Esophagus muscularis mucosa (tissue), 4 donors: ENCODE measurements around the gene PLPP1. TPM values are rescaled to one million over a fixed set of nuclear protein-coding genes. Genes with fewer than 3 reads are reported as not detected.

Experiments
- DNase-seq: peaks from one replicate; pipeline ENCODE4 v3.0.0-alpha.2; 2017; ENCODE audit errors: extremely low spot score
- H3K27ac ChIP-seq, 4 donors: fragments of 200-600 bp; sonication (generic); replicated peaks in 1 of 4; 1 replicate in 3 of 4; 2 replicates in 1 of 4; pipeline ENCODE4 v1.5.1; 2016 to 2019; ENCODE audit warnings: mild to moderate bottlenecking in 1 of 4
- H3K27me3 ChIP-seq, 4 donors: fragments of 200-600 bp; sonication (generic); one replicate each; pipeline versions ENCODE4 v1.5.1 to v1.6.0; 2016 to 2019
- H3K36me3 ChIP-seq, 4 donors: fragments of 200-600 bp; sonication (generic); one replicate each; pipeline ENCODE4 v1.5.1; 2016 to 2019
- H3K4me1 ChIP-seq, 4 donors: fragments of 200-600 bp; sonication (generic); one replicate each; pipeline ENCODE4 v1.5.1; 2016 to 2019
- H3K4me3 ChIP-seq, 4 donors: fragments of 200-600 bp; sonication (generic); 1 replicate in 2 of 4; 2 replicates in 2 of 4; pipeline ENCODE4 v1.5.1; 2016 to 2019; ENCODE audit warnings: mild to moderate bottlenecking in 4 of 4, moderate library complexity in 1 of 4
- H3K9me3 ChIP-seq, 4 donors: fragments of 200-600 bp; sonication (generic); 1 replicate in 3 of 4; 2 replicates in 1 of 4; pipeline ENCODE4 v1.5.1; 2016 to 2019
- EP300 ChIP-seq: sonication (generic); formaldehyde crosslinking; IDR thresholded peaks from one replicate; pipeline ENCODE4 v1.6.1; 2017; ENCODE audit warnings: antibody characterized with exemption
- POLR2A ChIP-seq: fragments of 450-650 bp; IDR thresholded peaks from one replicate; pipeline ENCODE4 v1.6.1; 2017; ENCODE audit warnings: antibody characterized with exemption, moderate library complexity, mild to moderate bottlenecking, low read depth
- POLR2AphosphoS5 ChIP-seq, 2 donors: sonication (generic); formaldehyde crosslinking; IDR thresholded peaks; one replicate each; pipeline ENCODE4 v1.6.1; 2017; ENCODE audit warnings: antibody characterized with exemption in 2 of 2
- WGBS: methylation state at CpG from one replicate; pipeline ENCODE4 v1.1.5; 2018; 5-methylcytosine and 5-hydroxymethylcytosine counted together
- intact Hi-C: fragments of 100-400 bp; cut with DNase I; formaldehyde crosslinking; loops from one replicate; pipeline ENCODE4 v1.15.1; 2023
- total RNA-seq, 4 donors: library from RNA; depleted of rRNA; stranded (reverse); fragments of >200 nt; gene quantifications; one replicate each; pipeline versions ENCODE4 v1.1.0 to v1.2.1, GENCODE V29; 2016
- TF ChIP-seq, protein P1 (sequence below), 3 experiments: fragments of 200-600 bp in 2 of 3; fragments of 450-650 bp in 1 of 3; sonication (generic) in 2 of 3; IDR thresholded peaks; one replicate each; pipeline ENCODE4 v1.5.1; 2017 to 2019; ENCODE audit warnings: antibody characterized with exemption in 3 of 3, mild to moderate bottlenecking in 2 of 3, moderate library complexity in 1 of 3

The PLPP1 gene
- total RNA-seq, 4 donors from 2014 or later, result 186 to 306 (median 241) TPM

DNA sequence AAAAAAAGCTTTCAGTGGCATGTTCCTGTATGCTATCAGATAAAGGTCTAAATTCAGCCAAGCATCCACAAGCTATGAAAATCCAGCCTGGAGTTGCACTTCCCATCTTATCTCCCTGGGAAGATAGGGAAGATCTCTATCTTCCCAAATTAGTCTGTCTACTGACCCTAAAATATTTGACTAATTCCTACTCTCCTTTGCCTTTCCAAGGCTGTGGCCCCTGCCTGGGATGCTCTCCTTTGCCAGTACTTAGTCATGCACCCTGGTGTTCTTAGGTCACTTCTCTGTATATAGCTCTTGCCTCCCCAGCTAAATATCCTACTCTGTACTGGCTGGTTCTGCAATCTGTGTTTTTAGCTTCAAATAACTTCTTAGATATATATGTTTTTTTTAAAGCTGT lies 44.0 kb upstream of the PLPP1 start:
- intact Hi-C loops, result no loop called here
- TF ChIP-seq, protein P1, sequence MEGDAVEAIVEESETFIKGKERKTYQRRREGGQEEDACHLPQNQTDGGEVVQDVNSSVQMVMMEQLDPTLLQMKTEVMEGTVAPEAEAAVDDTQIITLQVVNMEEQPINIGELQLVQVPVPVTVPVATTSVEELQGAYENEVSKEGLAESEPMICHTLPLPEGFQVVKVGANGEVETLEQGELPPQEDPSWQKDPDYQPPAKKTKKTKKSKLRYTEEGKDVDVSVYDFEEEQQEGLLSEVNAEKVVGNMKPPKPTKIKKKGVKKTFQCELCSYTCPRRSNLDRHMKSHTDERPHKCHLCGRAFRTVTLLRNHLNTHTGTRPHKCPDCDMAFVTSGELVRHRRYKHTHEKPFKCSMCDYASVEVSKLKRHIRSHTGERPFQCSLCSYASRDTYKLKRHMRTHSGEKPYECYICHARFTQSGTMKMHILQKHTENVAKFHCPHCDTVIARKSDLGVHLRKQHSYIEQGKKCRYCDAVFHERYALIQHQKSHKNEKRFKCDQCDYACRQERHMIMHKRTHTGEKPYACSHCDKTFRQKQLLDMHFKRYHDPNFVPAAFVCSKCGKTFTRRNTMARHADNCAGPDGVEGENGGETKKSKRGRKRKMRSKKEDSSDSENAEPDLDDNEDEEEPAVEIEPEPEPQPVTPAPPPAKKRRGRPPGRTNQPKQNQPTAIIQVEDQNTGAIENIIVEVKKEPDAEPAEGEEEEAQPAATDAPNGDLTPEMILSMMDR (IDR thresholded peaks at IDR 0.05), result no peak
- no peak for TF ChIP-seq EP300
- no peak for TF ChIP-seq POLR2AphosphoS5 (IDR thresholded peaks at IDR 0.05)
- no peak for TF ChIP-seq POLR2A
- no peak overlapping the region for H3K4me3 ChIP-seq
- no peaks in the 10 kb centered on the region for H3K9me3 ChIP-seq
- peak overlapping the region in 2 of 4 donors; percentile 66 to 71 for H3K27ac ChIP-seq
- H3K36me3 ChIP-seq, result no peaks in the 10 kb centered on the region
- no peak for DNase-seq
- H3K4me1 ChIP-seq, result peaks cover 33 to 41% (median 36%) of the 10 kb centered on the region in 4 donors
- H3K27me3 ChIP-seq, result no peaks in the 10 kb centered on the region

DNA sequence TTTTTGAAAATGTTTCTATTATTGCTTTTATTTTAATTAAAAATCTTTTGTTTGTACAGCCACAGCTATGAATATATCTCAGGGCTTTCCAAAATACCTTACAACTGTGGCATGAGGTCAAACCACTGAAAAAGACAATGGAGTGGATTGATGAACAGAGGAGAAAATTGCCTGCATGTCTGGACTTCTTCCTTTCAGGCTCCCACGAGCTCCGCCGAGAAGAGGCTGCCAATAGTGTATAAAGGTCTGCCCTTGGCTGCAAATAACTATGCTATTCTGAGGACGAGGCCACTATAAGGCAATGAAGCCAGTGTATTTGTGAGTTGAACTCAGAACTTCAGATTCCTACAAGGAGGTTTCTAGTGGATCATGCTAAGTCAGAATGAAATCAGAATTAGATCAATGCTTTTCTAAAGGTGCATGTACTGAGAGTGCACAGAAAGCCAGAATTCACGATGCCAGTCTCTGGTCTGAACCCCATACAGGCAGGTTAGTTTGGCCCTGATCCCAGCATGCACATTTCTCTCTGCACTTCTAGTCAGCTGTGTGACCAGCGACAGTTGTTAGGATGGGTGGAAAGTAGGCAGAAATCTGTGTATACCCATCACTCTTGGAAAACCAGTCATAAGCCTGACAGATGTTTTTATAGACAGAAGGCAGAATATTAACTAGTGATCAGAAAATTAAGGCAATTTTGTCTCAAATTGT lies 42.7 kb upstream of the PLPP1 start:
- Histone ChIP-seq H3K27ac (peak overlapping the region; percentile 40 to 71 (median 56)), H3K4me3 (no peak overlapping the region), H3K27me3 (no peaks in the 10 kb centered on the region), H3K9me3 (no peaks in the 10 kb centered on the region), H3K4me1 (peaks cover 33 to 41% (median 36%) of the 10 kb centered on the region in 4 donors), H3K36me3 (no peaks in the 10 kb centered on the region)
- TF ChIP-seq POLR2AphosphoS5 (IDR thresholded peaks at IDR 0.05) (peak; percentile 50), EP300 (no peak)
- DNase-seq, result no peak
- 23% methylated on average over 6 of the region's 6 CpGs for WGBS
- intact Hi-C loops, result no loop called here

DNA sequence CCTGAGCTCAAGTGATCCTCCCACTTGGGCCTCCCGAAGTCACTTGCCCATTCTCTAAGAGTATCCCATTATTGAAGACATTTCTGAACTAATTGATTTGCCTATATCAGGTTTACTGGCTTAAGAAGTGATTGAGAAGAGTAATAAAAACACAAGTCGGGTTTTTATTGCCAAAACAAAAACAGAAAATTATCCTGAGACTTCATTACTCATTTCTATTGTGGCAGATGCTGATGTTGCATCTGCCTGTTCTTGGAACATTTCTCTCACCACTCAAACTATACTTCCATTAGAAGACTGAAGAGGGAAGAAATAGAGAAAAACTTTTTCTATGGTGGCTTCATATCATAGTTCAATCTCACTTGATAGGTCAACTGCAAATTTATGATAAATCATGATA lies 41.9 kb upstream of the PLPP1 start:
- 60% methylated on average over 2 of the region's 2 CpGs for WGBS
- Histone ChIP-seq H3K36me3 (no peaks in the 10 kb centered on the region), H3K27ac (peak overlapping the region; percentile 40 to 71 (median 56)), H3K4me1 (peaks cover 33 to 37% (median 34%) of the 10 kb centered on the region in 4 donors), H3K27me3 (no peaks in the 10 kb centered on the region), H3K9me3 (no peaks in the 10 kb centered on the region), H3K4me3 (no peak overlapping the region)
- DNase-seq, result no peak
- TF ChIP-seq, protein P1 (IDR thresholded peaks at IDR 0.05), result no peak
- no peak for TF ChIP-seq POLR2A
- intact Hi-C loops, result no loop called here

DNA sequence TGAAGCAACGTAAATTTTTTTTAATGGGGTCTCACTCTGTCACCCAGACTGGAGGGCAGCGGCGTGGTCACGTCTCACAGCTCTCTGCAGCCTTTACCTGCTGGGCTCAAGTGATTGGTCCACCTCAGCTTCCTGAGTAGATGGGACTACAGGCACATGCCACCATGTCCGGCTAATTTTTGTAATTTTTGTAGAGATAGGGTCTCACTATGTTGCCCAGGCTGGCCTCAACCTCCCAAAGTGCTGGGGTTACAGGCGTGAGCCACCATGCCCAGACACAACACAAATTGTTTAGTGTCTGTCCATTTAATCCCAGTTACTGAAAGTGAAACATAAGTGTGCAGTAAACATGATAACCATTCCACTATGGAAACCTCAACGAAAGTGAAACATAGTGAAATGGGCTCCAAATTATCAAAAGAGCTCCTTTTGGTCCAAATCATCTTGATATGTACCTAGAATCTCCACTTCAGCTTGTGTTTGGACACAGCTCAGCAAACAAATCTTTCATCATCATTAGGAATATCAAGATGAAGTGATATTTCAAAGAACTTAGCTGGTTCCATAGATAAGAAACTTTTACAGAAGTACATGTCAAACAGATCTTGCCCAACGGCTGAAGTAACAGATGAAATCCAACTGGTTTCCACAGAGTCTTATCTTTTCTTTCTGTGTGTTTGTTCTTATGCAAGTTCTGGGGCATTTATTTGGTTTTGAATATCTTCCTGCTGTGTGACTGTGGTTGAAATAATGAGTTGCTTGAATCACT lies 41.2 kb upstream of the PLPP1 start:
- H3K36me3 ChIP-seq, result no peaks in the 10 kb centered on the region
- intact Hi-C loops, result no loop called here
- TF ChIP-seq POLR2A (no peak), POLR2AphosphoS5 (IDR thresholded peaks at IDR 0.05) (no peak), EP300 (no peak)
- TF ChIP-seq, protein P1 (IDR thresholded peaks at IDR 0.05), result no peak
- H3K27ac ChIP-seq, result peak overlapping the region in 3 of 4 donors; percentile 40 to 71 (median 66)
- H3K4me1 ChIP-seq, result peaks cover 30 to 37% (median 34%) of the 10 kb centered on the region in 4 donors
- no peaks in the 10 kb centered on the region for H3K9me3 ChIP-seq
- H3K4me3 ChIP-seq, result no peak overlapping the region
- H3K27me3 ChIP-seq, result no peaks in the 10 kb centered on the region
- DNase-seq, result no peak
- WGBS, result 88% methylated on average over 8 of the region's 8 CpGs

DNA sequence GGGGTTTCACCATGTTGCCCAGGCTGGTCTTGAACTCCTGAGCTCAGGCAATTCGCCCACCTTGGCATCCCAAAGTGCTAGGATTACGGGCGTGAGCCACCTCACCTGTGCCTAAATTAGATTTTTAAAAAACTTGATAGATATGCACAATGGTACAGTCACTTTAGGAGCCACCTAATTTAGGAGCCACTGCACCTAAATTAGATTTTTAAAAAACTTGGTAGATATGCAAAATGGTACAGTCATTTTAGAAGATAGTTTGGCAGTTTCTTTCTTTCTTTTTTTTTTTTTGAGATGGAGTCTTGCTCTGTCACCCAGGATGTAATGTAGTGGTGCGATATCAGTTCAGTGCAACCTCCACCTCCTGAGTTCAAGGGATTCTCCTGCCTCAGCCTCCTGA lies 37.8 kb upstream of the PLPP1 start:
- Histone ChIP-seq H3K27me3 (no peaks in the 10 kb centered on the region), H3K9me3 (no peaks in the 10 kb centered on the region), H3K36me3 (no peaks in the 10 kb centered on the region), H3K4me3 (no peak overlapping the region), H3K4me1 (peaks cover 29 to 36% (median 31%) of the 10 kb centered on the region in 4 donors), H3K27ac (no peak overlapping the region)
- DNase-seq, result no peak
- intact Hi-C loops, result no loop called here
- TF ChIP-seq EP300, result no peak
- TF ChIP-seq POLR2A, result no peak
- TF ChIP-seq, protein P1 (IDR thresholded peaks at IDR 0.05), result no peak
- no peak for TF ChIP-seq POLR2AphosphoS5 (IDR thresholded peaks at IDR 0.05)
- whole genome bisulfite sequencing, result 98% methylated on average over 4 of the region's 4 CpGs
